DND-41 (cell line): ENCODE measurements around the gene SPRR2F.
"Not testable (repeated sequence)": the region's sequence is repeated elsewhere in the genome, so short reads cannot be mapped to it uniquely, and the experiment has no call there.

ENCODE experiments used
- ATAC-seq: fragments of 200-7000 bp; cut with Tn5 transposase; 3 replicates; pipeline ENCODE4 v1.9.1; 2021; ENCODE audit warnings: low read depth; ENCODE audit not compliant: insufficient read depth
- DNase-seq: peaks from one replicate; pipeline ENCODE4 v3.0.0-alpha.2; 2020
- H2AFZ ChIP-seq: 2 replicates; pipeline ENCODE4 v1.6.0; 2012; ENCODE audit warnings: low read depth, low read length
- H3K27ac ChIP-seq: 2 replicates; pipeline ENCODE4 v1.5.1; 2012; ENCODE audit warnings: low read length, inconsistent platforms
- H3K27me3 ChIP-seq: fragments of 200-600 bp; sonication (generic); 2 replicates; pipeline ENCODE4 v1.6.0; 2012; ENCODE audit warnings: low read length, mild to moderate bottlenecking, inconsistent platforms; ENCODE audit not compliant: insufficient read depth, poor library complexity
- H3K36me3 ChIP-seq: 2 replicates; pipeline ENCODE4 v1.5.1; 2012; ENCODE audit warnings: low read length, inconsistent platforms; ENCODE audit not compliant: insufficient read depth
- H3K4me1 ChIP-seq: 2 replicates; pipeline ENCODE4 v1.5.1; 2012; ENCODE audit warnings: mild to moderate bottlenecking, low read length; ENCODE audit not compliant: insufficient read depth
- H3K4me2 ChIP-seq: 2 replicates; pipeline ENCODE4 v1.6.0; 2012; ENCODE audit warnings: mild to moderate bottlenecking, moderate library complexity, low read length, inconsistent platforms; ENCODE audit not compliant: insufficient read depth
- H3K4me3 ChIP-seq, 2 experiments: fragments of 200-600 bp in 1 of 2; shearing (Covaris generic) in 1 of 2; 2 replicates each; pipeline ENCODE4 v1.5.1; 2012 to 2016; ENCODE audit warnings: inconsistent platforms in 2 of 2, low read length in 2 of 2, mild to moderate bottlenecking in 2 of 2, low read depth in 1 of 2, moderate library complexity in 1 of 2
- H3K79me2 ChIP-seq: 2 replicates; pipeline ENCODE4 v1.6.0; 2012; ENCODE audit warnings: low read length, inconsistent platforms; ENCODE audit not compliant: insufficient read depth
- H3K9ac ChIP-seq: 2 replicates; pipeline ENCODE4 v1.6.0; 2012; ENCODE audit warnings: low read depth, mild to moderate bottlenecking, inconsistent platforms, low read length, moderate library complexity
- H3K9me3 ChIP-seq: 2 replicates; pipeline ENCODE4 v1.5.1; 2012; ENCODE audit warnings: low read length, moderate library complexity, mild to moderate bottlenecking, inconsistent platforms; ENCODE audit not compliant: insufficient read depth, severe bottlenecking
- H4K20me1 ChIP-seq: 2 replicates; pipeline ENCODE4 v1.6.0; 2012; ENCODE audit warnings: low read length; ENCODE audit not compliant: insufficient read depth
- CTCF ChIP-seq: IDR thresholded peaks from 2 replicates; pipeline ENCODE4 v1.5.1; 2012; ENCODE audit warnings: borderline replicate concordance, low read length, moderate library complexity, mild to moderate bottlenecking; ENCODE audit not compliant: poor library complexity, severe bottlenecking; ENCODE audit errors: extremely low read depth
- EZH2 ChIP-seq: IDR thresholded peaks from 3 replicates; pipeline ENCODE4 v1.6.1; 2012; ENCODE audit warnings: borderline replicate concordance, low read depth, mild to moderate bottlenecking, moderate library complexity, low read length, inconsistent platforms; ENCODE audit not compliant: severe bottlenecking

SPRR2F gene

GRCh38 chr1:153127296-153127695 lies 14.0 kb upstream of the SPRR2F start:
- TF ChIP-seq EZH2 (no peak), CTCF (no peak)
- Histone ChIP-seq H3K4me3 (no peak overlapping the region), H3K9me3 (no peaks in the 10 kb centered on the region), H3K4me2 (no peak overlapping the region), H3K27ac (no peak overlapping the region), H2AFZ (no peak overlapping the region), H3K27me3 (peaks cover 10% of the 10 kb centered on the region), H3K79me2 (no peaks in the 10 kb centered on the region), H3K9ac (no peak overlapping the region), H3K4me1 (no peaks in the 10 kb centered on the region), H4K20me1 (no peaks in the 10 kb centered on the region), H3K36me3 (no peaks in the 10 kb centered on the region)
- ATAC-seq (no peak), DNase-seq (no peak)

GRCh38 chr1:153125536-153125935 lies 12.2 kb upstream of the SPRR2F start:
- no peaks in the 10 kb centered on the region for H3K4me1 ChIP-seq
- H3K4me2 ChIP-seq = no peak overlapping the region
- H3K27me3 ChIP-seq = no peaks in the 10 kb centered on the region
- no peaks in the 10 kb centered on the region for H3K36me3 ChIP-seq
- no peaks in the 10 kb centered on the region for H4K20me1 ChIP-seq
- no peaks in the 10 kb centered on the region for H3K9me3 ChIP-seq
- H2AFZ ChIP-seq = no peak overlapping the region
- no peaks in the 10 kb centered on the region for H3K79me2 ChIP-seq
- TF ChIP-seq EZH2 (no peak), CTCF (no peak)
- H3K4me3 ChIP-seq = no peak overlapping the region
- DNase-seq (no peak), ATAC-seq (no peak)
- H3K27ac ChIP-seq = no peak overlapping the region
- H3K9ac ChIP-seq = no peak overlapping the region

- not testable (repeated sequence) for H3K4me2 ChIP-seq, H3K9ac ChIP-seq, H3K79me2 ChIP-seq, H3K36me3 ChIP-seq, H3K27ac ChIP-seq, ATAC-seq, H2AFZ ChIP-seq, H3K9me3 ChIP-seq, H3K4me1 ChIP-seq, H4K20me1 ChIP-seq, DNase-seq, H3K4me3 ChIP-seq, H3K27me3 ChIP-seq
Measured at GRCh38 chr1:153123793-153124192, 10.5 kb upstream of the SPRR2F start.

- no peak for DNase-seq
- Histone ChIP-seq H3K4me1 (no peaks in the 10 kb centered on the region), H3K9ac (no peak overlapping the region), H3K4me2 (no peak overlapping the region), H3K79me2 (no peaks in the 10 kb centered on the region), H3K27me3 (peaks cover 6% of the 10 kb centered on the region), H3K4me3 (no peak overlapping the region), H3K27ac (no peak overlapping the region), H3K36me3 (no peaks in the 10 kb centered on the region), H2AFZ (no peak overlapping the region), H4K20me1 (no peaks in the 10 kb centered on the region), H3K9me3 (no peaks in the 10 kb centered on the region)
- no peak for ATAC-seq
- no peak for TF ChIP-seq EZH2
- no peak for TF ChIP-seq CTCF
Measured at GRCh38 chr1:153122831-153123421, 9.6 kb upstream of the SPRR2F start.
